EH (cell line): ENCODE measurements around the gene KRTAP5-9.
"Not testable (repeated sequence)": the region's sequence is repeated elsewhere in the genome, so short reads cannot be mapped to it uniquely, and the experiment has no call there.

Experiments used
- DNase-seq: peaks from one replicate; pipeline ENCODE4 v3.0.0-alpha.2; 2015; ENCODE audit warnings: low read depth

The KRTAP5-9 gene

DNA sequence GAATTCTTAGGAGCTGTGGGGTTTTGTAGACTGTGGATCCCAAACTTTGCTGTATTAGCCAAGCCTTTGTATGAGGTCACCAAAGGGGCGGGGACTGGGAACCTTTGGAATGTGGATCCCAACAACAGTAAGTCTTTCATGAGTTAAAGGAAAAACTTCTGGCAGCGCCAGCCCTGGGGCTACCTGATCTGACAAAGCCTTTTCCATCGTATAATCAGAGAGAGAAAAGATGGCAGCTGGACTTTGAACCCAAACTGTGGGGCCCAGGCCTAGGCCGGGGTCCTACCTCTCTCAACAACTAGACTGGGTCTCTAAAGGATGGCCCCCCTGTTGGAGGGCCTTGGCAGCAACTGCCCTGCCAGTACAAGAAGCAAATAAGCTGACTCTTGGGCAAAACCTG lies 40.1 kb downstream of the KRTAP5-9 start:
- DNase-seq: not testable (repeated sequence)

DNA sequence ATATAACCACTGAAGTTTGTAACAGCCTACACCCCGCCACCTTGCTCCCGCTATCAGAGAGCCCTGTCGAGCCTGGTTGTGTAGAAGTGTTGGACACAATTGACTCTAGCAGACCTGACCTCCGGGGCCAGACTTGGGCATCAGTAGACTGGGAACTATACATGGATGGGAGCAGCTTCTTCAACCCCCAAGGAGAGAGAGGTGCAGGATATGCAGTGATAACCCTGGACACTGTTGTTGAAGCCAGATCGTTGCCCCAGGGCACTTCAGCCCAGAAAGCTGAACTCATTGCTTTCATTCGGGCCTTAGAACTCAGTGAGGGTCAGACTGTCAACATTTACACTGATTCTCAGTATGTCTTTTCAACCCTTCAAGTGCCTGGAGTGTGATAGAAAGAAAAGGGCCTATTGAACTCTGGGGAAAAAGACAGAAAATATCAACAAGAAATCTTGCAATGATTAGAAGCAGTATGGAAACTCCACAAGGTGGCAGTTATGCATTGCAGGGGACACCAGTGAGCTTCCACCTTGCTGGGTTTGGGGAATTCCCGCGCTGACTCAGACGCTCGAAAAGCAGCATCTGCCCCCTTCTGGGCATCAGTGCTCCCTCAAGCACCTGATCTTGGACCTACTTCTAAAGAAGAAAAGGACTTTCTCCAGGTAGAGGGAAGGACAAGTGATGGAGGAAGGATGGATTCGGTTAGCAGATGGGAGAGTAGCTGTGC lies 40.8 kb downstream of the KRTAP5-9 start:
- DNase-seq: not testable (repeated sequence)

DNA sequence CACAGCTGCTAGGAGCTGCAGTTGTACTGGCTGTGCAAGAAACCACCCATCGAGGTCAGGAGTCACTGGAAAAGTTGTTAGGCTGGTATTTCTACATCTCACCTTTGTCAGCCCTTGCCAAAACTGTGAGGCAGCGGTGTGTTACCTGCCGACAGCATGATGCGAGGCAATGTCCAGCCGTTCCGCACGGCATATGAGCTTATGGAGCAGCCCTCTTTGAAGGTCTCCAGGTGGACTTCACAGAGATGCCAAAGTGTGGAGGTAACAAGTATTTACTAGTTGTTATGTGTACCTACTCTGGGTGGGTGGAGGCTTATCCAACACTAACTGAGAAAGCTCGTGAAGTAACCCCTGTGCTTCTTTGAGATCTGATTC lies 41.3 kb downstream of the KRTAP5-9 start:
- DNase-seq: not testable (repeated sequence)
